NT2/D1 (cell line): ENCODE results near the gene CAMTA1.

Source experiments
- SUZ12 ChIP-seq: IDR thresholded peaks from 2 replicates; pipeline ENCODE4 v1.6.1; 2011; ENCODE audit not compliant: insufficient read length, insufficient read depth; ENCODE audit errors: extremely low read depth
- YY1 ChIP-seq: IDR thresholded peaks from 2 replicates; pipeline ENCODE4 v1.6.1; 2011; ENCODE audit not compliant: insufficient read length, insufficient read depth

GRCh38 chr1:7771823-7772299, 986.6 kb downstream of the CAMTA1 start:
- TF ChIP-seq YY1 (no peak), SUZ12 (no peak)
